H9 (cell line): ENCODE measurements around the gene CCL20. TPM values are rescaled to one million over a fixed set of nuclear protein-coding genes. Genes with fewer than 3 reads are reported as not detected.

ENCODE experiments used
- DNase-seq: peaks from one replicate; pipeline ENCODE4 v3.0.0-alpha.2; 2017
- H2AFZ ChIP-seq: one replicate; pipeline ENCODE4 v1.6.1; 2013; ENCODE audit warnings: mild to moderate bottlenecking, low read length, control low read depth, moderate library complexity
- H2AK5ac ChIP-seq: 2 replicates; pipeline ENCODE4 v1.6.1; 2013; ENCODE audit warnings: low read length, control low read depth, mixed read lengths; ENCODE audit not compliant: insufficient read length
- H2BK120ac ChIP-seq: one replicate; pipeline ENCODE4 v1.6.1; 2013; ENCODE audit warnings: low read depth, mild to moderate bottlenecking, low read length, control low read depth, inconsistent platforms; ENCODE audit not compliant: poor library complexity, severe bottlenecking
- H2BK12ac ChIP-seq: 2 replicates; pipeline ENCODE4 v1.6.1; 2013; ENCODE audit warnings: low read length, control low read depth, mixed read lengths, low read depth; ENCODE audit not compliant: insufficient read length
- H2BK15ac ChIP-seq: 2 replicates; pipeline ENCODE4 v1.6.1; 2013; ENCODE audit warnings: low read depth, low read length, control low read depth
- H2BK20ac ChIP-seq: one replicate; pipeline ENCODE4 v1.6.1; 2013; ENCODE audit warnings: low read depth, mild to moderate bottlenecking, low read length, control low read depth, inconsistent platforms; ENCODE audit not compliant: poor library complexity, severe bottlenecking
- H2BK5ac ChIP-seq: 2 replicates; pipeline ENCODE4 v1.6.1; 2013; ENCODE audit warnings: low read length, control low read depth, mixed read lengths; ENCODE audit not compliant: insufficient read length
- H3K14ac ChIP-seq: 2 replicates; pipeline ENCODE4 v1.6.1; 2013; ENCODE audit warnings: low read length, control low read depth; ENCODE audit not compliant: insufficient read depth
- H3K18ac ChIP-seq: 2 replicates; pipeline ENCODE4 v1.6.1; 2013; ENCODE audit warnings: low read depth, mild to moderate bottlenecking, mixed read lengths, low read length, control low read depth; ENCODE audit not compliant: insufficient read length
- H3K23ac ChIP-seq: 2 replicates; pipeline ENCODE4 v1.6.1; 2013; ENCODE audit warnings: low read length, control low read depth, mixed read lengths, low read depth; ENCODE audit not compliant: insufficient read length
- H3K23me2 ChIP-seq: 2 replicates; pipeline ENCODE4 v1.6.1; 2013; ENCODE audit warnings: low read depth, mild to moderate bottlenecking, mixed read lengths, low read length, control low read depth; ENCODE audit not compliant: insufficient read length, poor library complexity, severe bottlenecking
- H3K27ac ChIP-seq: 2 replicates; pipeline ENCODE4 v1.5.1; 2013; ENCODE audit warnings: low read length, control low read depth, mixed read lengths, low read depth; ENCODE audit not compliant: insufficient read length
- H3K27me3 ChIP-seq: 2 replicates; pipeline ENCODE4 v1.6.1; 2013; ENCODE audit warnings: low read length, control low read depth, inconsistent platforms; ENCODE audit not compliant: insufficient read depth
- H3K4ac ChIP-seq: 2 replicates; pipeline ENCODE4 v1.6.1; 2013; ENCODE audit warnings: low read depth, mild to moderate bottlenecking, control low read depth, inconsistent platforms, low read length, moderate library complexity
- H3K4me1 ChIP-seq: 2 replicates; pipeline ENCODE4 v1.6.1; 2013; ENCODE audit warnings: low read length, control low read depth, inconsistent platforms; ENCODE audit not compliant: insufficient read depth
- H3K4me2 ChIP-seq: 2 replicates; pipeline ENCODE4 v1.6.1; 2013; ENCODE audit warnings: low read length, control low read depth, mixed read lengths; ENCODE audit not compliant: insufficient read length, insufficient read depth
- H3K56ac ChIP-seq: 2 replicates; pipeline ENCODE4 v1.6.1; 2013; ENCODE audit warnings: low read depth, mild to moderate bottlenecking, mixed read lengths, low read length, control low read depth; ENCODE audit not compliant: insufficient read length
- H3K79me1 ChIP-seq: 2 replicates; pipeline ENCODE4 v1.6.1; 2013; ENCODE audit warnings: low read depth, mild to moderate bottlenecking, moderate library complexity, low read length, control low read depth, inconsistent platforms; ENCODE audit not compliant: insufficient read depth, poor library complexity, severe bottlenecking
- H3K79me2 ChIP-seq: 2 replicates; pipeline ENCODE4 v1.6.1; 2013; ENCODE audit warnings: low read length, control low read depth, inconsistent platforms; ENCODE audit not compliant: insufficient read depth
- H3K9ac ChIP-seq: 2 replicates; pipeline ENCODE4 v1.6.1; 2013; ENCODE audit warnings: low read length, control low read depth, mixed read lengths; ENCODE audit not compliant: insufficient read length; ENCODE audit errors: extremely low read depth
- H3K9me3 ChIP-seq: one replicate; pipeline ENCODE4 v1.6.1; 2013; ENCODE audit warnings: low read depth, low read length, inconsistent platforms; ENCODE audit not compliant: control insufficient read depth
- H3T11ph ChIP-seq: one replicate; pipeline ENCODE4 v1.6.1; 2013; ENCODE audit warnings: mild to moderate bottlenecking, low read length, control low read depth, inconsistent platforms
- H4K20me1 ChIP-seq: one replicate; pipeline ENCODE4 v1.6.1; 2013; ENCODE audit not compliant: control insufficient read depth, insufficient read length, insufficient read depth
- H4K5ac ChIP-seq: 2 replicates; pipeline ENCODE4 v1.6.1; 2013; ENCODE audit warnings: low read depth, mild to moderate bottlenecking, mixed read lengths, low read length, control low read depth; ENCODE audit not compliant: insufficient read length
- H4K8ac ChIP-seq: replicated peaks from 2 replicates; pipeline ENCODE4 v1.6.1; 2013; ENCODE audit warnings: low read length, control low read depth, mixed read lengths, low read depth; ENCODE audit not compliant: insufficient read length
- H4K91ac ChIP-seq: 2 replicates; pipeline ENCODE4 v1.6.1; 2013; ENCODE audit warnings: low read depth, mild to moderate bottlenecking, moderate library complexity, mixed read lengths, low read length, control low read depth; ENCODE audit not compliant: insufficient read length
- H3K27ac Mint-ChIP-seq, 3 experiments: 2 replicates in 2 of 3; 3 replicates in 1 of 3; pipeline ENCODE4 v1.8.0; 2020 to 2021; ENCODE audit warnings: mixed read lengths in 3 of 3, mild to moderate bottlenecking in 1 of 3, moderate library complexity in 1 of 3
- H3K27me3 Mint-ChIP-seq: 2 replicates; pipeline ENCODE4 v1.8.0; 2021; ENCODE audit warnings: low read depth, mild to moderate bottlenecking, moderate library complexity, mixed read lengths
- H3K36me3 Mint-ChIP-seq, 3 experiments: 2 replicates in 2 of 3; 3 replicates in 1 of 3; pipeline ENCODE4 v1.8.0; 2020 to 2021; ENCODE audit warnings: low read depth in 3 of 3, mixed read lengths in 3 of 3; ENCODE audit not compliant: insufficient read depth in 1 of 3
- H3K4me1 Mint-ChIP-seq, 2 experiments: 2 replicates each; pipeline ENCODE4 v1.8.0; 2020; ENCODE audit warnings: mixed read lengths in 2 of 2
- H3K4me3 Mint-ChIP-seq, 2 experiments: 2 replicates in 1 of 2; 3 replicates in 1 of 2; pipeline ENCODE4 v1.8.0; 2020 to 2021; ENCODE audit warnings: mild to moderate bottlenecking in 2 of 2, mixed read lengths in 2 of 2, moderate library complexity in 1 of 2
- H3K9me3 Mint-ChIP-seq, 2 experiments: 2 replicates in 1 of 2; 3 replicates in 1 of 2; pipeline ENCODE4 v1.8.0; 2020; ENCODE audit warnings: mild to moderate bottlenecking in 2 of 2, mixed read lengths in 2 of 2, moderate library complexity in 1 of 2
- CTCF ChIP-seq: fragments of 200-600 bp; sonication (generic); conservative IDR thresholded peaks from 3 replicates; pipeline ENCODE4 v1.8.0; 2021; ENCODE audit warnings: antibody characterized with exemption, mild to moderate bottlenecking
- WGBS: extraction: QIAGEN DNeasy Blood & Tissue Kit; methylation state at CpG from one replicate; pipeline ENCODE4 v1.1.7; 2013; ENCODE audit warnings: missing lambda C conversion rate, low lambda C conversion rate, mixed read lengths; ENCODE audit not compliant: insufficient read length; ENCODE audit errors: extremely low coverage; 5-methylcytosine and 5-hydroxymethylcytosine counted together
- total RNA-seq: library from RNA; stranded (reverse); gene quantifications from 2 replicates; pipeline ENCODE4 v1.2.1, GENCODE V29; 2021

CCL20 gene
- total RNA-seq, 1 experiment from 2014 or later: not detected

GRCh38 chr2:227772932-227773331 lies 40.7 kb upstream of the CCL20 start:
- no peak overlapping the region for H2AFZ ChIP-seq
- Mint-ChIP-seq H3K9me3 (no peaks in the 10 kb centered on the region), H3K27ac (no peak overlapping the region; a peak in 1 of 7 replicates), H3K36me3 (no peaks in the 10 kb centered on the region; a peak in 1 of 7 replicates), H3K27me3 (no peaks in the 10 kb centered on the region; the same call in 1 of the 2 replicates), H3K4me3 (no peak overlapping the region), H3K4me1 (peaks cover 24 to 25% of the 10 kb centered on the region in 2 experiments)
- no peaks in the 10 kb centered on the region for H3K27me3 ChIP-seq
- no peak overlapping the region for H4K8ac ChIP-seq
- H2BK12ac ChIP-seq: peak overlapping the region; percentile 47
- H2BK5ac ChIP-seq: no peak overlapping the region
- H4K91ac ChIP-seq: no peak overlapping the region
- H2BK120ac ChIP-seq: no peak overlapping the region
- H3K4me2 ChIP-seq: no peak overlapping the region
- H2BK15ac ChIP-seq: no peak overlapping the region
- H3K4ac ChIP-seq: no peak overlapping the region
- no peak overlapping the region for H2BK20ac ChIP-seq
- no peaks in the 10 kb centered on the region for H3K79me2 ChIP-seq
- no peak overlapping the region for H3K23ac ChIP-seq
- H4K20me1 ChIP-seq: no peaks in the 10 kb centered on the region
- TF ChIP-seq CTCF: no peak
- H3K27ac ChIP-seq: no peak overlapping the region
- H3K9me3 ChIP-seq: no peaks in the 10 kb centered on the region
- H3K56ac ChIP-seq: no peak overlapping the region
- no peak overlapping the region for H3T11ph ChIP-seq
- no peaks in the 10 kb centered on the region for H3K79me1 ChIP-seq
- no peak overlapping the region for H2AK5ac ChIP-seq
- H3K18ac ChIP-seq: no peak overlapping the region
- H4K5ac ChIP-seq: no peak overlapping the region
- peaks cover 3% of the 10 kb centered on the region; the same call in 1 of the 2 replicates for H3K4me1 ChIP-seq
- DNase-seq: no peak
- H3K9ac ChIP-seq: no peak overlapping the region
- no CpG with 5 or more reads among the region's 2 CpGs for WGBS
- no peak overlapping the region for H3K14ac ChIP-seq
- H3K23me2 ChIP-seq: no peaks in the 10 kb centered on the region
